ENCODE measurements around the gene SH3RF2. TPM values are rescaled to one million over a fixed set of nuclear protein-coding genes. Genes with fewer than 3 reads are reported as not detected.

Gene SH3RF2
- total and polyA plus RNA-seq, 10 of the 15 experiments (the other 5 are each of a cell fraction or from before 2014, with no cell fraction given), result 0.15 TPM; not detected in 9

DNA sequence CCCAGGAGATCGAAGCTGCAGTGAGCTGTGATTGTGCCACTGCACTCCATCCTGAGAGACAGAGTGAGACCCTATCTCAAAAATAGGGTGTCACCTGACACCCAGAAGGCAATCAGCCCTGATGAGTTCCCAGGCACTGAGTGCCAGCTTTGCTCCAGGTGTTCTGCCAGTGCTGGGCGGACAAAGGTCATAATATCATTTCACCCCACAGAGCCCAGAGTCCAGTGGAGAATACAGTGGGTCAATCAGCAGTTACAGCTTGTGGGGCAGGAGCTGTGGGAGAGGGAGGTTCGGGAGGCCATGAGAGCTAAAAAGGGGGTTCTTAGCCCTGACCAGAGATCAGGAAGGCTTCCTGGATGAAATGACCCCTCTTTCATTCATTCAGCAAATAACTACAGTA, 24.4 kb upstream of the SH3RF2 start:
- no peak overlapping the region for H3K4me2 ChIP-seq (ENCODE audit: control insufficient read depth, insufficient read depth)
- ChIA-PET RAD21 (ENCODE audit: unreplicated experiment) (no interaction called here), SMC1A (ENCODE audit: uncharacterized antibody, unreplicated experiment) (interaction anchor here (0.9 kb wide), 1 partner anchor 10 kb away, joined by 3 read pairs; no protein-coding TSS in a partner anchor), CTCF (no interaction called here), POLR2A (no interaction called here)
- WGBS (ENCODE audit: insufficient coverage, insufficient replicate concordance, low lambda C conversion rate, missing lambda C conversion rate), result 15% methylated on average over 3 of the region's 3 CpGs
- no peaks in the 10 kb centered on the region for H3K36me3 ChIP-seq (ENCODE audit: control insufficient read depth in 2 of 2, insufficient read depth in 2 of 2, low read length in 1 of 2)
- DNase-seq (ENCODE audit: low read depth, low spot score), result no peak
- BruUV-seq (replicated peaks), result no TSS peak
- in situ Hi-C loops (cut with MboI), result no loop called here
- ATAC-seq, result no peak
- H3K27me3 ChIP-seq (replicated peaks in 1 of 2; ENCODE audit: control insufficient read depth in 2 of 2, insufficient read depth in 2 of 2, low read length in 1 of 2), result peaks cover 0 to 2% of the 10 kb centered on the region in 2 experiments; a peak in 2 of 4 replicates
- H3K9me3 ChIP-seq (replicated peaks; ENCODE audit: control insufficient read depth, insufficient read depth, low read length), result no peaks in the 10 kb centered on the region
- no peak overlapping the region for H2AFZ ChIP-seq (ENCODE audit: control insufficient read depth, low read depth, low read length)
- no peaks in the 10 kb centered on the region for H4K20me1 ChIP-seq (ENCODE audit: control insufficient read depth, insufficient read depth)
- no peak overlapping the region for H3K9ac ChIP-seq (ENCODE audit: control insufficient read depth, insufficient read depth, low read length)
- intact Hi-C loops (cut with micrococcal nuclease; ENCODE audit: unreplicated experiment), result no loop called here
- no peak for FAIRE-seq
- H3K79me2 ChIP-seq (ENCODE audit: control insufficient read depth, insufficient read depth, low read length), result no peaks in the 10 kb centered on the region
- no peak overlapping the region for H3K27ac ChIP-seq (ENCODE audit: control insufficient read depth, insufficient read depth)
- H3K4me1 ChIP-seq (ENCODE audit: control insufficient read depth, insufficient read depth, low read length), result no peaks in the 10 kb centered on the region
- H3K4me3 ChIP-seq, result no peak overlapping the region
- no peak for TF ChIP-seq CHD4 (IDR thresholded peaks at IDR 0.05)
- TF ChIP-seq TCF12 (IDR thresholded peaks at IDR 0.05; ENCODE audit: low read depth, low read length), result no peak
- TF ChIP-seq, protein P1, sequence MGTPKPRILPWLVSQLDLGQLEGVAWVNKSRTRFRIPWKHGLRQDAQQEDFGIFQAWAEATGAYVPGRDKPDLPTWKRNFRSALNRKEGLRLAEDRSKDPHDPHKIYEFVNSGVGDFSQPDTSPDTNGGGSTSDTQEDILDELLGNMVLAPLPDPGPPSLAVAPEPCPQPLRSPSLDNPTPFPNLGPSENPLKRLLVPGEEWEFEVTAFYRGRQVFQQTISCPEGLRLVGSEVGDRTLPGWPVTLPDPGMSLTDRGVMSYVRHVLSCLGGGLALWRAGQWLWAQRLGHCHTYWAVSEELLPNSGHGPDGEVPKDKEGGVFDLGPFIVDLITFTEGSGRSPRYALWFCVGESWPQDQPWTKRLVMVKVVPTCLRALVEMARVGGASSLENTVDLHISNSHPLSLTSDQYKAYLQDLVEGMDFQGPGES (IDR thresholded peaks at IDR 0.05), result no peak
- TF ChIP-seq, protein P2, sequence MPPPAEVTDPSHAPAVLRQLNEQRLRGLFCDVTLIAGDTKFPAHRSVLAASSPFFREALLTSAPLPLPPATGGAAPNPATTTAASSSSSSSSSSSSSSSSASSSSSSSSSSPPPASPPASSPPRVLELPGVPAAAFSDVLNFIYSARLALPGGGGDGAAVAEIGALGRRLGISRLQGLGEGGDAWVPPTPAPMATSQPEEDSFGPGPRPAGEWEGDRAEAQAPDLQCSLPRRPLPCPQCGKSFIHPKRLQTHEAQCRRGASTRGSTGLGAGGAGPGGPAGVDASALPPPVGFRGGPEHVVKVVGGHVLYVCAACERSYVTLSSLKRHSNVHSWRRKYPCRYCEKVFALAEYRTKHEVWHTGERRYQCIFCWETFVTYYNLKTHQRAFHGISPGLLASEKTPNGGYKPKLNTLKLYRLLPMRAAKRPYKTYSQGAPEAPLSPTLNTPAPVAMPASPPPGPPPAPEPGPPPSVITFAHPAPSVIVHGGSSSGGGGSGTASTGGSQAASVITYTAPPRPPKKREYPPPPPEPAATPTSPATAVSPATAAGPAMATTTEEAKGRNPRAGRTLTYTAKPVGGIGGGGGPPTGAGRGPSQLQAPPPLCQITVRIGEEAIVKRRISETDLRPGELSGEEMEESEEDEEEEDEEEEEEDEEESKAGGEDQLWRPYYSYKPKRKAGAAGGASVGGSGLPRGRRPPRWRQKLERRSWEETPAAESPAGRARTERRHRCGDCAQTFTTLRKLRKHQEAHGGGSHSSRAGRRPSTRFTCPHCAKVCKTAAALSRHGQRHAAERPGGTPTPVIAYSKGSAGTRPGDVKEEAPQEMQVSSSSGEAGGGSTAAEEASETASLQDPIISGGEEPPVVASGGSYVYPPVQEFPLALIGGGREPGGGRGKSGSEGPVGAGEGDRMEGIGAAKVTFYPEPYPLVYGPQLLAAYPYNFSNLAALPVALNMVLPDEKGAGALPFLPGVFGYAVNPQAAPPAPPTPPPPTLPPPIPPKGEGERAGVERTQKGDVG (CRISPR knock-in tag; IDR thresholded peaks at IDR 0.05), result no peak
- TF ChIP-seq, protein P3, sequence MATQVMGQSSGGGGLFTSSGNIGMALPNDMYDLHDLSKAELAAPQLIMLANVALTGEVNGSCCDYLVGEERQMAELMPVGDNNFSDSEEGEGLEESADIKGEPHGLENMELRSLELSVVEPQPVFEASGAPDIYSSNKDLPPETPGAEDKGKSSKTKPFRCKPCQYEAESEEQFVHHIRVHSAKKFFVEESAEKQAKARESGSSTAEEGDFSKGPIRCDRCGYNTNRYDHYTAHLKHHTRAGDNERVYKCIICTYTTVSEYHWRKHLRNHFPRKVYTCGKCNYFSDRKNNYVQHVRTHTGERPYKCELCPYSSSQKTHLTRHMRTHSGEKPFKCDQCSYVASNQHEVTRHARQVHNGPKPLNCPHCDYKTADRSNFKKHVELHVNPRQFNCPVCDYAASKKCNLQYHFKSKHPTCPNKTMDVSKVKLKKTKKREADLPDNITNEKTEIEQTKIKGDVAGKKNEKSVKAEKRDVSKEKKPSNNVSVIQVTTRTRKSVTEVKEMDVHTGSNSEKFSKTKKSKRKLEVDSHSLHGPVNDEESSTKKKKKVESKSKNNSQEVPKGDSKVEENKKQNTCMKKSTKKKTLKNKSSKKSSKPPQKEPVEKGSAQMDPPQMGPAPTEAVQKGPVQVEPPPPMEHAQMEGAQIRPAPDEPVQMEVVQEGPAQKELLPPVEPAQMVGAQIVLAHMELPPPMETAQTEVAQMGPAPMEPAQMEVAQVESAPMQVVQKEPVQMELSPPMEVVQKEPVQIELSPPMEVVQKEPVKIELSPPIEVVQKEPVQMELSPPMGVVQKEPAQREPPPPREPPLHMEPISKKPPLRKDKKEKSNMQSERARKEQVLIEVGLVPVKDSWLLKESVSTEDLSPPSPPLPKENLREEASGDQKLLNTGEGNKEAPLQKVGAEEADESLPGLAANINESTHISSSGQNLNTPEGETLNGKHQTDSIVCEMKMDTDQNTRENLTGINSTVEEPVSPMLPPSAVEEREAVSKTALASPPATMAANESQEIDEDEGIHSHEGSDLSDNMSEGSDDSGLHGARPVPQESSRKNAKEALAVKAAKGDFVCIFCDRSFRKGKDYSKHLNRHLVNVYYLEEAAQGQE (IDR thresholded peaks at IDR 0.05; ENCODE audit: low read depth, low read length), result no peak
- no peak for TF ChIP-seq GATAD2B (conservative IDR thresholded peaks at IDR 0.05; ENCODE audit: low read depth)
- TF ChIP-seq LARP7 (IDR thresholded peaks at IDR 0.05), result no peak
- TF ChIP-seq, protein P4, sequence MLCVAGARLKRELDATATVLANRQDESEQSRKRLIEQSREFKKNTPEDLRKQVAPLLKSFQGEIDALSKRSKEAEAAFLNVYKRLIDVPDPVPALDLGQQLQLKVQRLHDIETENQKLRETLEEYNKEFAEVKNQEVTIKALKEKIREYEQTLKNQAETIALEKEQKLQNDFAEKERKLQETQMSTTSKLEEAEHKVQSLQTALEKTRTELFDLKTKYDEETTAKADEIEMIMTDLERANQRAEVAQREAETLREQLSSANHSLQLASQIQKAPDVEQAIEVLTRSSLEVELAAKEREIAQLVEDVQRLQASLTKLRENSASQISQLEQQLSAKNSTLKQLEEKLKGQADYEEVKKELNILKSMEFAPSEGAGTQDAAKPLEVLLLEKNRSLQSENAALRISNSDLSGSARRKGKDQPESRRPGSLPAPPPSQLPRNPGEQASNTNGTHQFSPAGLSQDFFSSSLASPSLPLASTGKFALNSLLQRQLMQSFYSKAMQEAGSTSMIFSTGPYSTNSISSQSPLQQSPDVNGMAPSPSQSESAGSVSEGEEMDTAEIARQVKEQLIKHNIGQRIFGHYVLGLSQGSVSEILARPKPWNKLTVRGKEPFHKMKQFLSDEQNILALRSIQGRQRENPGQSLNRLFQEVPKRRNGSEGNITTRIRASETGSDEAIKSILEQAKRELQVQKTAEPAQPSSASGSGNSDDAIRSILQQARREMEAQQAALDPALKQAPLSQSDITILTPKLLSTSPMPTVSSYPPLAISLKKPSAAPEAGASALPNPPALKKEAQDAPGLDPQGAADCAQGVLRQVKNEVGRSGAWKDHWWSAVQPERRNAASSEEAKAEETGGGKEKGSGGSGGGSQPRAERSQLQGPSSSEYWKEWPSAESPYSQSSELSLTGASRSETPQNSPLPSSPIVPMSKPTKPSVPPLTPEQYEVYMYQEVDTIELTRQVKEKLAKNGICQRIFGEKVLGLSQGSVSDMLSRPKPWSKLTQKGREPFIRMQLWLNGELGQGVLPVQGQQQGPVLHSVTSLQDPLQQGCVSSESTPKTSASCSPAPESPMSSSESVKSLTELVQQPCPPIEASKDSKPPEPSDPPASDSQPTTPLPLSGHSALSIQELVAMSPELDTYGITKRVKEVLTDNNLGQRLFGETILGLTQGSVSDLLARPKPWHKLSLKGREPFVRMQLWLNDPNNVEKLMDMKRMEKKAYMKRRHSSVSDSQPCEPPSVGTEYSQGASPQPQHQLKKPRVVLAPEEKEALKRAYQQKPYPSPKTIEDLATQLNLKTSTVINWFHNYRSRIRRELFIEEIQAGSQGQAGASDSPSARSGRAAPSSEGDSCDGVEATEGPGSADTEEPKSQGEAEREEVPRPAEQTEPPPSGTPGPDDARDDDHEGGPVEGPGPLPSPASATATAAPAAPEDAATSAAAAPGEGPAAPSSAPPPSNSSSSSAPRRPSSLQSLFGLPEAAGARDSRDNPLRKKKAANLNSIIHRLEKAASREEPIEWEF (IDR thresholded peaks at IDR 0.05; ENCODE audit: insufficient replicate concordance, low read depth, low read length), result no peak
- TF ChIP-seq, protein P5, sequence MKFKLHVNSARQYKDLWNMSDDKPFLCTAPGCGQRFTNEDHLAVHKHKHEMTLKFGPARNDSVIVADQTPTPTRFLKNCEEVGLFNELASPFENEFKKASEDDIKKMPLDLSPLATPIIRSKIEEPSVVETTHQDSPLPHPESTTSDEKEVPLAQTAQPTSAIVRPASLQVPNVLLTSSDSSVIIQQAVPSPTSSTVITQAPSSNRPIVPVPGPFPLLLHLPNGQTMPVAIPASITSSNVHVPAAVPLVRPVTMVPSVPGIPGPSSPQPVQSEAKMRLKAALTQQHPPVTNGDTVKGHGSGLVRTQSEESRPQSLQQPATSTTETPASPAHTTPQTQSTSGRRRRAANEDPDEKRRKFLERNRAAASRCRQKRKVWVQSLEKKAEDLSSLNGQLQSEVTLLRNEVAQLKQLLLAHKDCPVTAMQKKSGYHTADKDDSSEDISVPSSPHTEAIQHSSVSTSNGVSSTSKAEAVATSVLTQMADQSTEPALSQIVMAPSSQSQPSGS (IDR thresholded peaks at IDR 0.05; ENCODE audit: low read length), result no peak
- no peak for TF ChIP-seq IKZF1 (conservative IDR thresholded peaks at IDR 0.05)

Measured in GM12878 (cell line).